ENCODE data around the gene TBCB.
A peak's percentile ranks its signal among the peaks of the same experiment; 100 is the strongest.

The TBCB gene

DNA sequence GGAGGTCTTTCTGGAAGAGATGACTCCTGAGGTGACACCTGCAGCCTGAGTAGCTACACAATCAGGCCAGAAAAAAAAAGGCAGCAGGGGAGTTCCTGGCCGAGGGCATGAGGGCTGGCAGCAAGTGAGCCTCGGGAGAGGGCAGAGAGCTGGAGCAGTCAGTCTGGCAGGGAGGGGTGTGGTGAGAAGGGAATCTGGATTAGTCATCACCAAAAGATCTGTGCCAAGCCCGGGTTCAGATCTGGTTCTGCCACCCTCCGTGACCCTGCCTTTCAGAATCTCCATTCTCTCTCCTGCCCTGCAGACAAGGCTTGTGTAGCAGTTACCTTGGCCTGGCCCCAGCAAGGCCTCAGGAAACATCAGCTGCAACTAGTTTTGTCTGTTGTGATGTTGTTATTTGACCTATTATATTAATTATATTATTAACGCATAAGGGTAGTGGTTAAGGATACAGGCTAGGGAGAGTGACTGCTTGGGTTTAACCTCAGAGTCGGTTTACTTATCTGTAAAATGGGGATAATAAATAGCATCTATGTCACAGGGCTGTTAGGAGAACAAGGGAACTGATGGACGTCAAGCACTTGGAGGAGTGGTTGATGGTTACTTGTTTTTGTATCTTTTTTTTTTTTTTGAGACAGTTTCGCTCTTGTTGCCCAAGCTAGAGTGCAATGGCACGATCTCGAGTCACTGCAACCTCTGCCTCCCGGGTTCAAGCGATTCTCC lies 21.9 kb downstream of the TBCB start:
- DNase-seq (ENCODE audit: low read depth), result no peak

DNA sequence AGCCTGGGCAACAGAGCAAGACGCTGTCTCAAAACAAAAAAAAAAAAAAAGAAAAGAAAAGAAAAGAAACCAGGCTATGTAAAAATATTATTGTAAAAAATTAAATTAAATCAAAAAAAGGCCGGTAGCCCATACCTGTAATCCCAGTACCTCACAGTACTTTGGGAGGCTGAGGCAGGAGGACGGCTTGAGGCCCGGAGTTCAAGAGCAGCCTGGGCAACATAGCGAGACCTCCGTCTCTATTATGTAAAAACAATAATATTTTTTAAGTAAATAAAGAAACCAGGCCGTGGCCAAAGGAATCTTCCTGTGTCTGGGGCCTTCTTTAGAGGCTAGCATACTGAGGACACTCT lies 23.8 kb downstream of the TBCB start:
- DNase-seq (ENCODE audit: low read depth), result no peak

DNA sequence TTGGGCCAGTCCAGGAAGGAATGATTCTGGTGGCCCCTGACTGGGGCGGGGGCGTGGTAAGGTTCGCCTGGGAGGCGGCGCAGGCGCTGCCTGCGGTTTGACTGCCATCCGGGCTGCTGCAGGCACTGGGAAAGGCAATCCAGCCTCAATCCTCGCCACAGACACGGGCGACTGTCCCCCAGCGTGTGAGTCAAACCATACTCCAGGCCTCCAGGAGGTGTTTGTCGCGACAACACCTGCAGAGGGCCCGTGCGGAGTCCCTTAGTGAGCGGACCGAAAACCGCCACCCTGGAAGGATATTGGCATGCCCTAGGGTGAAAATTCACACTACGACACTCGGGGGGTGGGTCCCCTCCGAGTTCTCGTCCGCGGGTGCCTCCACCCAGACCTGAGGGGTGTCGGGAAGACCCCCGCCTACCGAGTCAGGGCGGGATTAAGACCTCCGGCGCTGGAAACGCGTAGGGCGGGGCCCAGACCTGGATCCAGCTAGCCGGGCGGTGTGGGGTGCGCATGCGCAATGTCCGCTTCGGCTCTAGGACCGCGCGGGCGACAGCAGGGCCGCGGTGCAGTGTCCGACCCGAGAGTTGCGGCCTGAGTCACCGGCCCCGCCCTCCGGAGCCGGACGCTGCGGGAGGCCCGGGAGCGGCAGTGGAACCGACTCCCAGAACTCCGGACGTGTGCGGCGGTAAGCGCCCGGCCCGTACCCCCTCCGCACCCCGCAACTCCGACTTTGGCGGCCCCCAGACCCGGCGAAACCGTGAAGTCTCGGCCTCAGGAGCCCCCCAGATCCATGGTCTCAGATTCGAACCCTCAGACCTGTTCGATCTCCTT lies 24.4 kb downstream of the TBCB start, which contains the start of gene CAPNS1:
TSS of gene CAPNS1 (plus strand) at position 594 of the 831 bp plus-strand sequence. CDS start 946 bp downstream, outside the sequence.
- DNase-seq (ENCODE audit: low read depth), result peak; percentile 85

DNA sequence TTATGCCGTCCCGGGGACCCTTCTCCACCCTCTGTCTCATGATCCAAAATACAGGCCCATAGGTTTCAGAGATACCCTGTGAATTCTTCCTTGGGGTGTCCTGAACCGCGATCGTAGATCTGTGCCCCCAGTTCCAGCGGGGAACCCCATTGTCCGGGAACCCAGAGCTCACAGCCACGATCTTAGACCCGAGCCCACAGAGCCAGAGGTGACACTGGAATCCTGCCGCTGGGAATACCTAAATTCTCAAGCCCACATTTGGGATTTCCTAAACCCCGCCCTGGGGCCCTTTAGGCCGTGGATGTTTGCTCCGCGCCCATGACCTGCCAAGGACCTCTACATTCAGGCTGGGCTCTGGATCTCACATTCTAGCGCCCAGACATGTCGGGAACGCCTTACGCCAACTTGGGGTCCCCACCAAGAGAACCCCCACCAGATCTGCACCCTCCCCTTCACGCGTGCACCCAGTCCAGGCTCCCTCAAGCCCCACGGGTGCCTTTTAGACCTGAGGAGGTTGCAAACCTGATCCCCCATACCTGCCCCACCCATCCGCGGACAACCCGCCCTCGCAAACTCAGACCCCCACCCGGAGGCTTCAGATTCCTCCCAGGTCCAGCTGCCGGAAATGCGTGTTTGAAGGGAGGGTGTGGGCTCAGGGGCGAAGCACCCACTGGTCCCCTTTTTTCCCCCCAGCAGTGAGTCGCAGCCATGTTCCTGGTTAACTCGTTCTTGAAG lies 25.2 kb downstream of the TBCB start:
- no peak for DNase-seq (ENCODE audit: low read depth)

DNA sequence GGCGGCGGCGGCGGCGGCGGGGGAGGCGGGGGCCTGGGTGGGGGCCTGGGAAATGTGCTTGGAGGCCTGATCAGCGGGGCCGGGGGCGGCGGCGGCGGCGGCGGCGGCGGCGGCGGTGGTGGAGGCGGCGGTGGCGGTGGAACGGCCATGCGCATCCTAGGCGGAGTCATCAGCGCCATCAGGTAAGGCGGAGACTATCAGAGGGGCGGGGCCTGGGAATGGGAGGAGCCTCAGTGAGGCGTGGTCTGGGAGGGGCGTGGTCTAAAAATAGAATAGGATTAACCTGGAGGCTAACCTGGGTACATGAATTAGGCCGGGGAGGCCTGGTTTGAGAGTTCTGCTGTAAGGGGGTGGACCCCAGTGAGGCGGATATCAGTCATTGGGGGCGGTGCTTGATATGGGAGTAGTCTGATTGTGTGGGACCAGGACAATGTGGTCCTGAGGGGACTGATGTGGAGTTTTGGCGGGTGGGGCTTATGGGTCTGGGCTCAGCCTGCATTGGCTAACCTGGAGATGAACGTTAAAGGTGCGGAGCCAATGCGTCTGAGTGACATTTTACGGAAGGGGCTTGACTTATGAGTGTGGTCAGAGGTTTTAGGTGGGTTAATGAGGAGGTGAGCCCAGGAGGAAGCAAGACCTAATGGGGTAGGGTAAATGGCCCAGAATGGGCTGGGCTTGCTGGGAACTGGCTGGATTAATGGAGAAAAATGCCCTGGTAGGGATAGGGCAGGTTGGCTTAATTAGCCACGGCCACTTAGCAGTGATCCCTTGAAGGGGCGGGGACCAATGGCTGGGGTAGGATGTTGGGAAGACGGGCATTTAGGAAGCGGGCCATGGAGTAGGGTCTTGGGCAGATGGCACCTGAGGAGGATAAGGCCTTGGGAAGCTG lies 26.0 kb downstream of the TBCB start:
- DNase-seq (ENCODE audit: low read depth), result peak; percentile 85

DNA sequence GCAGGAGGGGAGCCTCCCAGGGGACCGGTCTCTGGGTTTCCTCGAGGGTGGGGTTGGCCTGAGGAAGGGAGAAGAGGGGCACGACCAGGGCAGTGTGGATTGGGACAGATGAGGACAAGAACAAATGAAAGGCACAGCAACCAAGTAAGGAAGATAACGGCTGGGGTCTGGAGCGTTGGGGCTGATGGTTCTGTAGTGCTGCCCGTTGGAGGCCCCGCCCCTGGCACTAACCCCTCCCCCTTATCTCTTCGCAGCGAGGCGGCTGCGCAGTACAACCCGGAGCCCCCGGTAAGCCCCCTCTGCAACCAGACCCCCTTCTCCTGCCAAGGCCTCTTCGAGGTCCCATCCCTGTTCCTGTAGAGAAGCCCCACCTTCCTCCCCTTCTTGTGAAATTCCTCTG lies 26.8 kb downstream of the TBCB start:
- DNase-seq (ENCODE audit: low read depth), result no peak

DNA sequence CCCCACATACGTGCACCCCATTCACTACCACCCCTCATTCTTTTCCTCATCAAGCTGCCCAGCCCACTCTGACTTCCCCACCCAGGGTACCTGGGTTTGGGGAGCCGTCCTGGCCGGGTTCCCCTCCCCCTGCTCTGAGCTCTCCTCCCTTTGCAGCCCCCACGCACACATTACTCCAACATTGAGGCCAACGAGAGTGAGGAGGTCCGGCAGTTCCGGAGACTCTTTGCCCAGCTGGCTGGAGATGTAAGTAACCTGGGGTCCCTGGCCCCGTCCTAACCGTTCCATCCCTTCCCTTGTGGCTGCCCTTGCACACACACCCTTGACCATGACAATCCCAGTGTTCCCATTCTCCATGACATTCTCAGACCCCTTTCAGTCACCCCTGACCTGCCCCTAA lies 27.2 kb downstream of the TBCB start:
- no peak for DNase-seq (ENCODE audit: low read depth)

DNA sequence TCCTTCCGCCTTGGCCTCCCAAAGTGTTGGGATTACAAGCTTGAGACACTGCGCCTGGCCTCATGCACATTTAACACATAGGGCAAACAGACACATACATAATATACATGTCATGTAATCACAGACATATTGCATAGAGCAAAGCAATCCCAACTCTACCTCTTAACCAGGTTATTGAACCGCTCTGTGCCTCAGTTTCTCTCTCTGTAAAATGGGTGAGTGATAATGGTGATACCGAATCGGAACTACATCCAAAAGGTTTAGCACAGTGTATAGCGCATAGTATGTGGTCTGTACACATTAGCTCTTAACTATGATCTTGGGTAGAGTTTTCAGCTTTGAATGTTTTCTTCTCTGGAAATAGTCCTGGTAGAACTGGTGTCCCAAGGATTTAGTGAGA lies 29.4 kb downstream of the TBCB start:
- no peak for DNase-seq (ENCODE audit: low read depth)

DNA sequence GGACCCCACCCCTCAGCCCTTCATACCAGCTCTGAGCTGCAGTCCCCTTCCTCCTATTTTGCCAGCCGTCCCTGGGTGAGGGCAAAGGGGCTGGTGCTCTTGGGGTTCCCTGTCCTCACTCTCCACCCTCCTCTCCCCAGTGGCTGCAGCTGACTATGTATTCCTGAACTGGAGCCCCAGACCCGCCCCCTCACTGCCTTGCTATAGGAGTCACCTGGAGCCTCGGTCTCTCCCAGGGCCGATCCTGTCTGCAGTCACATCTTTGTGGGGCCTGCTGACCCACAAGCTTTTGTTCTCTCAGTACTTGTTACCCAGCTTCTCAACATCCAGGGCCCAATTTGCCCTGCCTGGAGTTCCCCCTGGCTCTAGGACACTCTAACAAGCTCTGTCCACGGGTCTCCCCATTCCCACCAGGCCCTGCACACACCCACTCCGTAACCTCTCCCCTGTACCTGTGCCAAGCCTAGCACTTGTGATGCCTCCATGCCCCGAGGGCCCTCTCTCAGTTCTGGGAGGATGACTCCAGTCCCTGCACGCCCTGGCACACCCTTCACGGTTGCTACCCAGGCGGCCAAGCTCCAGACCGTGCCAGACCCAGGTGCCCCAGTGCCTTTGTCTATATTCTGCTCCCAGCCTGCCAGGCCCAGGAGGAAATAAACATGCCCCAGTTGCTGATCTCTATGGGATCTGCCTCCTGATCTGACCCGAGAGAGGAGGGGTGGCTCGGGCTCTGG lies 34.6 kb downstream of the TBCB start:
- no peak for DNase-seq (ENCODE audit: low read depth)

DNA sequence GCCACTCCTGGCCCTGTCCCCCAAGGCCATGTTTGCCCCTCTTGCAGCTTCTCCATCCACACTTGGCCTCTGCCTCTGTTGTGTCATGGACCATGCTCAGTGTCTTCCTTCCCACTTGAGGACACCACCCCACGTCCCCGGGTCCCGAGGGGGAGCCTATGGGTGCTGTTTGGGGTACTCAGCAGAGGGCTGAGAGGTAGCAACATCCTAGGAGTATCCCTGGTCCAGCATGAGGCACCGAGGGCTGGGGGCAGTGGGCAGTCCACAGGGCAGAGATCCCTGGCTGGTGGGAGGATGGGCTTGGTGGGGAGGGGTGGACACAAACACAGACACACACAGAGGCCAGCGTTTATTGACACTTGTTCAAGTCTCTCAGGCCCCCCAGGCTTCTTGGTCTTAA lies 35.3 kb downstream of the TBCB start:
- DNase-seq (ENCODE audit: low read depth), result no peak

DNA sequence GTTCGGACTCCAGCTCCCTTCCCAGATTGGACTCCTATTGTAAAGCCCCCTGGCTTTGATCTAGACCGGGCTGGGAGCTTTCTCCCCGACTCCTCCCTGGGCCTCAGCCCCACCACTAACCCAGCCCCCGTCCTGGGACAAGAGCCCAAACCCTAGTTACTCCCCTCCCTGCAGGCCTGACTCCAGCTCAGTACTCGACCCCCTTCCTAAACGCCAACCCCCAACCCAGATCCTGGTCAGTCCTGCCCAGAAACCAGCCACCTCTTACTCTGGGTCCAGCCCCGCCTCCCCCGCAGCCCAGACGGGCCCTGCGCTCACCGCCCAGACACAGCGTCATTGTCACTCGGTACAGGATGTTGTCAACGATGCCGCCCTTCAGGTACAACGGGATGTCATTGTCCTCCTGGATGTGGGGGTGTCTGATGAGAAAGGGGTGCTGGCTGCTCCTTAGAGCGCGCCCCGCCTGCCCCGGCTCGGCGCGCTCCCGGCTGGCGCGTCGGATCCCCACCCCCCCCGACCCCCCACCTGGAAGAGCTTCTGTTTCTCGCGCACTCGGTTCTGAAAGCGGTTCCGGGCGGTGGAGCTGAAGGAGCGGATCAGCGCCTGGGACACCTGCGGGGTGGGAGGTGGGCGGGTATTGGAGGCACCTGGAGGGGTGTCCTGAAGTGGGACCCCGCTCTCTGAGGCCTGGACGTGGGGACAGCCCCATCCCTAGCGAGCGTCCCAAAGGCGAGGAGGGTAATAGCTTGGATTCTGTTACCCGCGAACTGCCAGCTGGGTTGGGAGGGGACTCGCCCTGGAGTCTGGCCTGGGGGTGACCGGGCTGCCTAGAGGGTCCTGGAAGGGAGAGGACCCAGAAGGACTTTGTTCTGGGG lies 36.1 kb downstream of the TBCB start:
- no peak for DNase-seq (ENCODE audit: low read depth)

DNA sequence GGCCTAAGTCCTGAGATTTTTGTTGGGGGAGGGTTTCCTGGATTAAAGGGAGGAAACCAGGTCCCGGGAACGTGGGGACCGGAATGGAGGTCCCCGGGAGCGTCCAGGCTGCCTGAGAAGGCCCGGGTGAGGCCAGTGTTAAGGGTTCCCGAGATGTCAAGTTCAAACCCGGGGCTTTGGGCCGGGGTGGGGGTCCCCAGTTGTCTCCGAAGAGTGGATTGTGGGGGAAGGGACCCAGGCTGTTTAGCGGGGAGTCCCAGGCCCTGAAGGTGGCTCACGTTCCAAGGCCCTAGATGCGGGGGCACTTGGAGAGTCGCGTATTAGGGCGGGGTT lies 36.7 kb downstream of the TBCB start:
- DNase-seq (ENCODE audit: low read depth), result no peak

DNA sequence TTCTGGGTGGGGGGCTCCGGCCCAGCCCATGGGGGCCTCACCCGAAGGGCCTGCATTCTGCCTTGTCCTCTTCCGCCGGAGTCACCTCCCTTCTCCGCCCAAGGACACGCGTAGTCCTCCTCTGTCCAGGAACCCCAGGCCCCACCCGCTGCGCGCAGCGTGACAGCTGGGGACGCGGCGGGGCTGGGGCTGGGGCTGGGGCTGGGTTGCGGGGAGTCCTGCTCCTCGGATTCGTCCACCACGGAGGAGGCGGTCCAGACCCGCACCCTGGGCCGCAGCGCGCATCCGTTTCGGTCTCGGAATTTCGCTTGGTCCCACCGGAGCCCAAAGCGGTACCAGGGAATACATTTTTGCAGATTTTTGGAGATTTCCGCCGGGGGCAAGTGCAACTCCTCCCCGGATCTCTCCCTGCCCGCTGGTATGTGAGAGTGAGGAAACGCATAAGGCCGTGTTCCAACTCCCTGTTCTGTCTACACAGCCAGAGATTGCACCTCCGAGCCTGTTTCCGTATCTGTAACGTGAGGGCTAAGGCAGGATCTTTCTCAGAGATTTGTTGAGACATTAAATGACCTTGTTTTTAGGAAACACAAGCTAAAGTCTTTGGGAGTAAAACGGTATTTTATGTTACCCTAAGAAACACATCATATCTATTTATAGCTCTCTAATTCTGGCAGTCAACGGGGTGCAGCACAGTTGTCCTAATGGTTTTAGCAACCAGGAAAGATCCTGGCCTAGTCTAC lies 37.3 kb downstream of the TBCB start, which contains the start of gene COX7A1:
TSS of gene COX7A1 (minus strand) at position 96 of the 740 bp plus-strand sequence. CDS start at position 56, 40 bp downstream.
- DNase-seq (ENCODE audit: low read depth), result no peak

DNA sequence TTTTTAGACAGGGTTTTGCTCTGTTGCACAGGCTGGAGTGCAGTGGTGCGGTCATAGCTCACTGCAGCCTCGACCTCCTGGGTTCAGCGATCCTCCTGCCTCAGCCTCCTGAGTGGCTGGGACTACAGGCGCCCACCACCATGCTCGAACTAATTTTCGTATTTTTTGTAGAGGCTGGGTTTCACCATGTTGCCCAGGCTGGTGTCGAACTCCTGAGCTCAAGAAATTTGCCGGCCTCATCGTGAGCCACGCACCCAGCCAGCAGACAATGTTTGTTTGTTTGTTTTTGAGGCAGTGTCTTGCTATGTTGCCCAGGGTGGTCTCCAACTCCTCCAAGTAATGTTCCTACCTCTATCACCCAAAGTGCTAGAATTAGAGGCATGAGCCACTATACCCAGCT lies 37.9 kb downstream of the TBCB start:
- no peak for DNase-seq (ENCODE audit: low read depth)

DNA sequence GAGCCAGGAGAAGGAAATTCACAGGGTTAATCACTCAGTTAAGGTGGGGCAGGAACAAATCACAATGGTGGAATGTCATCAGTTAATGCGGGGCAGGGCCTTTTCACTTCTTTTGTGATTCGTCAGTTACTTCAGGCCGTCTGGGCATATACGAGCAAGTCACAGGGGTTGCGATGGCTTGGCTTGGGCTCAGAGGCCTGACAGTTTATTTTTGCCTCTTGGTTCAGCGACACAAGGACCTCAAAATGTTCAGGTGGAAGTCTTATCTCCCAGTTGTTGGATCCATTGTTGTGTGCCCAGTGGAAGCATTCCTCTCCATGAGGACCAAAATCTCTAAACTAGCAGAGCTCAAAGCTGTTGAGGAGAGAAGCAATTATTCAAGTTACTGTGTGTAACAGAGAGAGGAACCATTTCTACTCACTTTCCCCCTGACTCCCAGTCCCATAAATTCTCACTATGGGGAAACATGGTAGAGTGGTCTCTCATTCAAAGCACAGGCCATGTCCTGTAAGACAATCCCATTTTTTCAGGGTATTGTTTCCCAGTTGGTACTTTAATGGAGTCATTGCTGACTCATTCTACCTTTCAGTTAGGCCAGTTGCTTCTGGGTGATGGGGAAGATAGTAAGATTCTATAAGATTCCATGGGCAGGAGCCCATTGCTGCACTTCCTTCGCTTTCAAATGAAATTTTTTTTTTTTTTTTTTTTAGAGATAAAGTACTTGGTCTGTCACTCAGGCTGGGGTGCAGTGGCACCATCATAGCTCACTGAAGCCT lies 45.7 kb downstream of the TBCB start:
- no peak for DNase-seq (ENCODE audit: low read depth)

DNA sequence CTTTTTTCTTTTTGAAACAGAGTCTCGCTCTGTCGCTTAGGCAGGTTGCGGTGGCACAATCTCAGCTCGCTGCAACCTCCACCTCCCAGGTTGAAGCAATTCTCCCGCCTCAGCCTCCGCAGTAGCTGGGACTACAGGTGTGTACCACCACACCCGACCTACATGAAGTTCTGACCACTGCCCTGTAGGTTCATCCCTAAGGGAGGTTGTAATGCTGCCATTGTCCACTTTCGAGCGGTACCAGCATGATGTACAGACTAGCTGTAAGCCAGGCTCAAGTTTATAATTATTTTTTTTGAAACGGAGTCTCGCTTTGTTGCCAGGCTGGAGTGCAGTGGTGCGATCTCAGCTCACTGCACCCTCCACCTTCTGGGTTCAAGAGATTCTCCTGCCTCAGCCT lies 48.5 kb downstream of the TBCB start:
- no peak for DNase-seq (ENCODE audit: low read depth)

DNA sequence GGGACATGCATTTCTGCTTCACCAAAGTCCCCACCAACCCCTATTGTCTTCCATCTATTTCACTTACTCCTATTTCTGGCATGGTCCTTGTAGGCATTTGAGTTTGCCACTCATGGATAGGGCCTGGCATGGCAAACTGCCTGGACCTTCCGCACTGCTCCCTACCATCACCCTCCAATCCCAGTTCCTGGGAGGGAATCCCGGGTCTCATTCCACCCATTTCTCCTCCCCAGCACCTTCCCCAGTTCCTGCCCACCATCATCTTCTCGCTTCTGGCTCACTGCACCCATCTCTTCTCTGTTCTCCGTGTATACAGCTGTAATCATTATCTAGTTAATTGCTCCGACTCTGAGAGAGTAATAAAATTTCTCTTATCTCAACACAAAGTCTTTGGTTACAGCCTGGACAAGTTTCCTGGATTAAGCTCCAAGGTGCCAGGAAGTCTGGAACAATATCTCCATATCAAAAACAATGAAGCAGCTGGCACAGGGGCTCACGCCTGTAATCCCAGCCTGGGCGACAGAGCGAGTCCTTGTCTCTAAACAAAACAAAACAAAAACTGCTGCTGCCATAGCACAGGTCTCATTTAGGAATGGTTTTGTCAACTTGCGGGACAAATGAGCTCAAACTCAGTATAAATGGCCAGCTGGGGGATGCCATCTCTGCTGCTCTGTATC lies 54.0 kb downstream of the TBCB start:
- no peak for DNase-seq (ENCODE audit: low read depth)

DNA sequence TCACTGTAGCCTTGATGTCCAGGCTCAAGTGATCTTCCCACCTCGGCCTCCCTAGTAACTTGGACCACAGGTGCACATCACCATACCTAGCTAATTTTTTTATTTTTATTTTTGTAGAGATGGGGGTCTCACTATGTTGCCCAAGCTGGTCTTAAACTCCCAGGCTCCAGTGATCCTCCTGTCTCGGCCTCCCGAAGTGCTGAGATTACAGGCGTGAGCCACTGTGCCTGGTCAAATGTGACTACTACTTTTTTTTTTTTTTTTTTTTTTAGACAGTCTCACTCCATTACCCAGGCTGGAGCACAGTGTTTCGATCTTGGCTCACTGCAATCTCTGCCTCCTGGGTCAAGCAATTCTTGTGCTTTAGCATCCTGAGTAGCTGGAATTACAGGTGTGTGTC lies 57.6 kb downstream of the TBCB start:
- DNase-seq (ENCODE audit: low read depth), result no peak
